Panc1 (cell line): ENCODE data around the gene HECA. TPM values are rescaled to one million over a fixed set of nuclear protein-coding genes. Genes with fewer than 3 reads are reported as not detected.
"Not testable (repeated sequence)": the region's sequence is repeated elsewhere in the genome, so short reads cannot be mapped to it uniquely, and the experiment has no call there.

Experiments
- ATAC-seq: fragments of 200-7000 bp; cut with Tn5 transposase; 2 replicates; pipeline ENCODE4 v1.9.1; 2020; ENCODE audit warnings: mild to moderate bottlenecking, moderate library complexity
- BruUV-seq: library from RNA; stranded (reverse); fragments of 400-500 nt; replicated peaks from 2 replicates; lab custom pipeline; 2021; lab: Mats Ljungman, UMichigan
- CTCF ChIA-PET: fragments of 300-600 bp; sonication (Branson Sonifier 250); formaldehyde crosslinking; loops from one replicate; lab custom pipeline; 2022; ENCODE audit warnings: antibody characterized with exemption; lab: Charles Lee
- POLR2A ChIA-PET: fragments of 300-600 bp; sonication (Branson Sonifier 250); formaldehyde crosslinking; loops from one replicate; lab custom pipeline; 2022; ENCODE audit warnings: antibody characterized with exemption; lab: Charles Lee
- DNase-seq: peaks from one replicate; pipeline ENCODE4 v3.0.0-alpha.2; 2010; ENCODE audit warnings: low read depth, low spot score
- H3K27ac ChIP-seq: 2 replicates; pipeline ENCODE4 v1.5.1; 2011; ENCODE audit warnings: mild to moderate bottlenecking, low read length, inconsistent platforms
- H3K27me3 ChIP-seq: fragments of 200-500 bp; sonication (Bioruptor generic); 2 replicates; pipeline ENCODE4 v1.6.0; 2014; ENCODE audit warnings: low read length, inconsistent platforms; ENCODE audit not compliant: control insufficient read depth, insufficient read depth
- H3K36me3 ChIP-seq: fragments of 200-500 bp; sonication (Bioruptor generic); 2 replicates; pipeline ENCODE4 v1.5.1; 2014; ENCODE audit warnings: inconsistent platforms, mild to moderate bottlenecking, low read length, moderate library complexity; ENCODE audit not compliant: control insufficient read depth, insufficient read depth
- H3K4me1 ChIP-seq: 2 replicates; pipeline ENCODE4 v1.5.1; 2011; ENCODE audit warnings: inconsistent platforms, mild to moderate bottlenecking, low read length, moderate library complexity; ENCODE audit not compliant: control insufficient read depth, insufficient read depth
- H3K4me3 ChIP-seq, 2 experiments: 2 replicates each; pipeline ENCODE4 v1.5.1; 2011 to 2012; ENCODE audit warnings: low read depth in 2 of 2, low read length in 2 of 2, mild to moderate bottlenecking in 2 of 2, inconsistent platforms in 1 of 2, moderate library complexity in 1 of 2
- H3K9me3 ChIP-seq: fragments of 200-500 bp; sonication (Bioruptor generic); 2 replicates; pipeline ENCODE4 v1.5.1; 2014; ENCODE audit warnings: low read depth, mild to moderate bottlenecking, inconsistent platforms, low read length, moderate library complexity; ENCODE audit not compliant: control insufficient read depth, insufficient read depth
- CTCF ChIP-seq: fragments of 450-650 bp; IDR thresholded peaks from 2 replicates; pipeline ENCODE4 v1.5.1; 2017; ENCODE audit warnings: mild to moderate bottlenecking
- POLR2AphosphoS5 ChIP-seq: IDR thresholded peaks from 2 replicates; pipeline ENCODE4 v1.6.1; 2012; ENCODE audit warnings: mild to moderate bottlenecking, low read depth, low read length, moderate library complexity
- REST ChIP-seq, 2 experiments: IDR thresholded peaks; 2 replicates each; pipeline ENCODE4 v1.6.1; 2011 to 2012; ENCODE audit warnings: low read depth in 2 of 2, control low read depth in 1 of 2, low read length in 1 of 2, mild to moderate bottlenecking in 1 of 2, moderate library complexity in 1 of 2; ENCODE audit not compliant: insufficient read depth in 1 of 2
- SIN3A ChIP-seq: IDR thresholded peaks from 2 replicates; pipeline ENCODE4 v1.6.1; 2012; ENCODE audit warnings: low read depth, mild to moderate bottlenecking, low read length, moderate library complexity, borderline replicate concordance; ENCODE audit not compliant: insufficient read depth
- TCF7L2 ChIP-seq: IDR thresholded peaks from 2 replicates; pipeline ENCODE4 v1.6.1; 2011; ENCODE audit warnings: mild to moderate bottlenecking, low read depth, low read length, inconsistent platforms
- in situ Hi-C: cut with HindIII; loops from 2 replicates; pipeline ENCODE4 v1.10.0; 2016; ENCODE audit warnings: low sequenced_read_pairs, low pct_unique_long_range_greater_than_20kb
- intact Hi-C: fragments of 100-400 bp; cut with micrococcal nuclease; formaldehyde crosslinking; loops from one replicate; pipeline ENCODE4 v1.10.0; 2022; ENCODE audit not compliant: unreplicated experiment
- total RNA-seq: library from RNA; stranded (reverse); gene quantifications from one replicate; pipeline ENCODE4 v1.2.1, GENCODE V29; 2021; ENCODE audit not compliant: unreplicated experiment

The HECA gene
- total RNA-seq, 1 experiment from 2014 or later = 3.9 TPM

- no peak overlapping the region for H3K4me3 ChIP-seq
- no peaks in the 10 kb centered on the region for H3K36me3 ChIP-seq
- no peak for ATAC-seq
- BruUV-seq = no TSS peak
- intact Hi-C loops = no loop called here
- no peak for DNase-seq
- CTCF ChIA-PET = no interaction called here
- TF ChIP-seq POLR2AphosphoS5 (no peak), REST (IDR thresholded peaks at IDR 0.05; ENCODE audit: insufficient read depth in 1 of 2, low read depth in 2 of 2, low read length in 1 of 2) (no peak), SIN3A (no peak), TCF7L2 (no peak), CTCF (no peak)
- H3K4me1 ChIP-seq = no peaks in the 10 kb centered on the region
- in situ Hi-C loops = no loop called here
- H3K27me3 ChIP-seq = no peaks in the 10 kb centered on the region
- no peak overlapping the region for H3K27ac ChIP-seq
- POLR2A ChIA-PET = no interaction called here
- no peaks in the 10 kb centered on the region for H3K9me3 ChIP-seq
These were observed 21.7 kb downstream of the HECA start for GRCh38 chr6:139156551-139156950.

- in situ Hi-C loops, POLR2A ChIA-PET, H3K9me3 ChIP-seq, H3K36me3 ChIP-seq, ATAC-seq, BruUV-seq, intact Hi-C loops, DNase-seq, H3K27ac ChIP-seq, H3K27me3 ChIP-seq, H3K4me1 ChIP-seq, CTCF ChIA-PET, H3K4me3 ChIP-seq: not testable (repeated sequence)
These were observed 22.2 kb downstream of the HECA start for GRCh38 chr6:139157086-139157485.

GRCh38 chr6:139159016-139159415 lies 24.1 kb downstream of the HECA start:
- no peak for DNase-seq
- no peaks in the 10 kb centered on the region for H3K36me3 ChIP-seq
- BruUV-seq = no TSS peak
- H3K27me3 ChIP-seq = no peaks in the 10 kb centered on the region
- no peaks in the 10 kb centered on the region for H3K9me3 ChIP-seq
- no peak for TF ChIP-seq POLR2AphosphoS5
- TF ChIP-seq REST (IDR thresholded peaks at IDR 0.05; ENCODE audit: insufficient read depth in 1 of 2, low read depth in 2 of 2, low read length in 1 of 2) = no peak
- TF ChIP-seq TCF7L2 = no peak
- TF ChIP-seq SIN3A = no peak
- TF ChIP-seq CTCF = no peak
- ChIA-PET CTCF (no interaction called here), POLR2A (no interaction called here)
- H3K4me1 ChIP-seq = no peaks in the 10 kb centered on the region
- no peak overlapping the region for H3K27ac ChIP-seq
- ATAC-seq = no peak
- in situ Hi-C loops (no loop called here), intact Hi-C loops (no loop called here)
- no peak overlapping the region for H3K4me3 ChIP-seq
